ENCODE results near the gene OR2T1.
"Not testable (repeated sequence)": the region's sequence is repeated elsewhere in the genome, so short reads cannot be mapped to it uniquely, and the experiment has no call there.

DNA sequence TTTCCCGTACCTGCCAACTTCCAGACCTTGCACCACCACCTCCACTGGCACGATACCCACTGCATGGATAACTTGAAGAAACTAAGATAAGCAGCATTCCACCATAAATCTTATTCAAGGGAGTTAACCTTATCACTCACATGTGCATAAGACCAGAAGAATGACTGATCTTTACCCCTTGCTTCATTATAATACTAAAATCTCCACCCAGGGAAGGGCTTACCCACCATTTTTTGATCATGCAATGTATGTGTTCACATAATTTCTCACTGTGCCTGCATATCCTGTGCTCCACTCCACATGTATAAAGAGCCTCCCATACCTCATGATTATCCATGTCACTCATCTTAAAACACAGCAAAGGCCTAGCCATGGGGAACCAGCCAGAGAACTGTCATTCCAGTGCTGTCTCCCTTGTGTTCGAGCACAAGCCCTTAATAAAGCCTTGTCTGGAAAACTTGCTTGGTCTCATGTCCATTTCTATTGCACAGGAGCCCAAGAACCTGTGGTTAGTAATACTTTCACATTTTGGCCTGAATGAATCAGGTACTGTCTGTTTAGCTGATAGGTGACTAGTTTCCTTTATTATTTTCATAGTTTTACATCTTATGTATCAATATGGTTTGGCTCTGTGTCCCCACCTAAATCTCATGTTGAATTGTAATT is 24.8 kb downstream of the OR2T1 start:
- TF ChIP-seq CTCF, POLR2A (IDR thresholded peaks at IDR 0.05): not testable (repeated sequence)
